ENCODE data around the gene BDH1. TPM values are rescaled to one million over a fixed set of nuclear protein-coding genes. Genes with fewer than 3 reads are reported as not detected.
"Not testable (repeated sequence)": the region's sequence is repeated elsewhere in the genome, so short reads cannot be mapped to it uniquely, and the experiment has no call there.

The BDH1 gene
- total RNA-seq, result 10 to 100 TPM in 1 of 2 donors, 1 to 10 TPM in 1; 4.0 to 48.3 TPM

GRCh38 chr3:197555281-197556261 is at the start of gene BDH1:
TSS of gene BDH1 (minus strand) at chr3:197555968. CDS start at chr3:197546443, 9,525 bp downstream.
- peak in 1 of 2 donors; percentile 22 for TF ChIP-seq CTCF (IDR thresholded peaks at IDR 0.05)
- DNase-seq (ENCODE audit: low spot score), result no peak

GRCh38 chr3:197603317-197603933 is 47.7 kb upstream of the BDH1 start:
- H3K4me1 ChIP-seq, result peaks cover 0 to 10% of the 10 kb centered on the region in 2 donors
- H3K36me3 ChIP-seq, result peaks cover 35% of the 10 kb centered on the region
- no peak overlapping the region for H3K27ac ChIP-seq
- no peaks in the 10 kb centered on the region for H3K27me3 ChIP-seq
- H3K4me3 ChIP-seq, result no peak overlapping the region
- no peak for TF ChIP-seq CTCF (IDR thresholded peaks at IDR 0.05)
- H3K9me3 ChIP-seq, result no peaks in the 10 kb centered on the region
- no peak for DNase-seq (ENCODE audit: low spot score)

More at GRCh38 chr3:197555281-197556261, at the start of gene BDH1:
- H3K9me3 ChIP-seq, result no peaks in the 10 kb centered on the region
- H3K27ac ChIP-seq, result peak within 1 kb of the TSS; percentile 86 to 94
- peaks cover 0 to 19% of the 10 kb centered on the region in 2 donors for H3K4me1 ChIP-seq
- H3K36me3 ChIP-seq, result no peaks in the 10 kb centered on the region
- peaks cover 0 to 2% of the 10 kb centered on the region in 2 donors for H3K27me3 ChIP-seq
- H3K4me3 ChIP-seq, result peak within 1 kb of the TSS; percentile 67 to 79

- H3K36me3 ChIP-seq, result peaks cover 24% of the 10 kb centered on the region
- H3K27me3 ChIP-seq; DNase-seq (ENCODE audit: low spot score); H3K27ac ChIP-seq; H3K4me1 ChIP-seq; H3K9me3 ChIP-seq; H3K4me3 ChIP-seq: not testable (repeated sequence)
These were observed 46.6 kb upstream of the BDH1 start for GRCh38 chr3:197602351-197602750.

- not testable (repeated sequence) for DNase-seq (ENCODE audit: low spot score); H3K27ac ChIP-seq; H3K4me1 ChIP-seq; H3K9me3 ChIP-seq; H3K27me3 ChIP-seq; H3K4me3 ChIP-seq
- peaks cover 15% of the 10 kb centered on the region for H3K36me3 ChIP-seq
These were observed 45.7 kb upstream of the BDH1 start for GRCh38 chr3:197601566-197601840.

GRCh38 chr3:197600796-197601565 is 45.2 kb upstream of the BDH1 start:
- no peak for TF ChIP-seq CTCF (IDR thresholded peaks at IDR 0.05)
- Histone ChIP-seq H3K36me3 (peaks cover 10% of the 10 kb centered on the region), H3K27me3 (no peaks in the 10 kb centered on the region), H3K27ac (no peak overlapping the region), H3K9me3 (no peaks in the 10 kb centered on the region), H3K4me1 (peaks cover 0 to 10% of the 10 kb centered on the region in 2 donors), H3K4me3 (no peak overlapping the region)
- peak; percentile 54 for DNase-seq (ENCODE audit: low spot score)

- no peaks in the 10 kb centered on the region for H3K27me3 ChIP-seq
- DNase-seq (ENCODE audit: low spot score), result peak; percentile 76
- H3K9me3 ChIP-seq, result no peaks in the 10 kb centered on the region
- H3K4me1 ChIP-seq, result peaks cover 0 to 10% of the 10 kb centered on the region in 2 donors
- H3K4me3 ChIP-seq, result no peak overlapping the region
- H3K27ac ChIP-seq, result no peak overlapping the region
- no peaks in the 10 kb centered on the region for H3K36me3 ChIP-seq
- peak; percentile 84 to 89 for TF ChIP-seq CTCF (IDR thresholded peaks at IDR 0.05)
These were observed 43.5 kb upstream of the BDH1 start for GRCh38 chr3:197599089-197599765.

All from right atrium auricular region (tissue), 2 donors.